Cerebellar nuclear complex (tissue), 1 donor: Measurements from ENCODE around the gene PCID2.

ENCODE experiments used
- DNase-seq, 2 experiments: peaks; one replicate each; lab custom pipeline; 2025; lab: John Stamatoyannopoulos, UW

PCID2 gene

GRCh38 chr13:113148940-113149503 is 59.4 kb downstream of the PCID2 start:
- DNase-seq = no peak

- DNase-seq = no peak
Measured at GRCh38 chr13:113148407-113148806, 60.1 kb downstream of the PCID2 start.

GRCh38 chr13:113147206-113147605 is 61.3 kb downstream of the PCID2 start:
- no peak for DNase-seq

- DNase-seq = no peak
Measured at GRCh38 chr13:113146750-113147149, 61.7 kb downstream of the PCID2 start.

- no peak for DNase-seq
Measured at GRCh38 chr13:113145911-113146598, 62.4 kb downstream of the PCID2 start.

- DNase-seq = no peak
Measured at GRCh38 chr13:113145496-113145895, 63.0 kb downstream of the PCID2 start.

GRCh38 chr13:113144255-113144629 is 64.2 kb downstream of the PCID2 start:
- DNase-seq = no peak

- no peak for DNase-seq
Measured at GRCh38 chr13:113143466-113144254, 64.8 kb downstream of the PCID2 start.

- DNase-seq = no peak
Measured at GRCh38 chr13:113142876-113143275, 65.6 kb downstream of the PCID2 start.

GRCh38 chr13:113141601-113141970 is 66.9 kb downstream of the PCID2 start:
- no peak for DNase-seq

- no peak for DNase-seq
Measured at GRCh38 chr13:113140677-113141600, 67.5 kb downstream of the PCID2 start.

- no peak for DNase-seq
Measured at GRCh38 chr13:113139577-113139976, 68.9 kb downstream of the PCID2 start.

GRCh38 chr13:113138792-113139551 is 69.5 kb downstream of the PCID2 start:
- DNase-seq = no peak

- no peak for DNase-seq
Measured at GRCh38 chr13:113137691-113138298, 70.7 kb downstream of the PCID2 start.

GRCh38 chr13:113135281-113135760 is 73.1 kb downstream of the PCID2 start:
- DNase-seq = no peak

- DNase-seq = no peak
Measured at GRCh38 chr13:113129921-113130750, 78.3 kb downstream of the PCID2 start.

GRCh38 chr13:113129480-113129879 is 79.0 kb downstream of the PCID2 start:
- no peak for DNase-seq
